Spleen (tissue), 11 donors: ENCODE data around the gene GABRB1. TPM values are rescaled to one million over a fixed set of nuclear protein-coding genes. Genes with fewer than 3 reads are reported as not detected.

Experiments used
- DNase-seq: peaks from one replicate; pipeline ENCODE4 v3.0.0-alpha.2; 2020
- H3K27ac ChIP-seq, 8 donors: fragments of 200-600 bp; sonication (generic) in 7 of 8; 1 replicate in 4 of 8; 2 replicates in 4 of 8; pipeline versions ENCODE4 v1.5.0 to v1.8.0; 2016 to 2021; ENCODE audit warnings: inconsistent platforms in 4 of 8, mild to moderate bottlenecking in 4 of 8, moderate library complexity in 1 of 8
- H3K27me3 ChIP-seq, 7 donors: fragments of 200-600 bp; sonication (generic) in 6 of 7; replicated peaks in 1 of 7; 1 replicate in 4 of 7; 2 replicates in 3 of 7; pipeline versions ENCODE4 v1.5.0 to v1.8.0; 2016 to 2021; ENCODE audit warnings: inconsistent platforms in 3 of 7, mild to moderate bottlenecking in 1 of 7
- H3K36me3 ChIP-seq, 6 donors: fragments of 200-600 bp; sonication (generic) in 5 of 6; 1 replicate in 4 of 6; 2 replicates in 2 of 6; pipeline versions ENCODE4 v1.5.0 to v1.8.0; 2016 to 2021; ENCODE audit warnings: inconsistent platforms in 2 of 6
- H3K4me1 ChIP-seq, 6 donors: fragments of 200-600 bp; sonication (generic) in 5 of 6; 1 replicate in 3 of 6; 2 replicates in 3 of 6; pipeline versions ENCODE4 v1.5.0 to v1.8.0; 2016 to 2021; ENCODE audit warnings: inconsistent platforms in 3 of 6
- H3K4me3 ChIP-seq, 8 donors: fragments of 200-600 bp; sonication (generic) in 7 of 8; 1 replicate in 4 of 8; 2 replicates in 4 of 8; pipeline versions ENCODE4 v1.5.0 to v1.8.0; 2016 to 2021; ENCODE audit warnings: inconsistent platforms in 4 of 8, mild to moderate bottlenecking in 4 of 8, moderate library complexity in 2 of 8
- H3K9me3 ChIP-seq, 8 donors: fragments of 200-600 bp; sonication (generic) in 7 of 8; 1 replicate in 4 of 8; 2 replicates in 4 of 8; pipeline versions ENCODE4 v1.5.0 to v1.8.0; 2016 to 2021; ENCODE audit warnings: inconsistent platforms in 4 of 8
- CTCF ChIP-seq, 11 experiments: fragments of 200-600 bp in 7 of 11; fragments of 450-650 bp in 4 of 11; sonication (generic) in 4 of 11; IDR thresholded peaks in 8 of 11; conservative IDR thresholded peaks in 3 of 11; 1 replicate in 7 of 11; 2 replicates in 4 of 11; pipeline versions ENCODE4 v1.4.0 to v1.8.0; 2016 to 2021; ENCODE audit warnings: antibody characterized with exemption in 11 of 11, inconsistent platforms in 4 of 11, mild to moderate bottlenecking in 1 of 11
- POLR2A ChIP-seq, 3 donors: fragments of 450-650 bp; IDR thresholded peaks; one replicate each; pipeline ENCODE4 v1.5.1; 2017; ENCODE audit warnings: antibody characterized with exemption in 3 of 3, mild to moderate bottlenecking in 1 of 3
- POLR2AphosphoS5 ChIP-seq, 3 donors: sonication (generic); formaldehyde crosslinking; IDR thresholded peaks; one replicate each; pipeline ENCODE4 v1.5.1; 2017; ENCODE audit warnings: antibody characterized with exemption in 3 of 3
- WGBS, 5 donors: extraction: QIAGEN DNeasy Blood & Tissue Kit in 3 of 5; methylation state at CpG; one replicate each; pipeline versions ENCODE4 v1.1.5 to v1.1.7; 2013 to 2018; 5-methylcytosine and 5-hydroxymethylcytosine counted together
- intact Hi-C: fragments of 100-400 bp; cut with DNase I; formaldehyde crosslinking; loops from one replicate; pipeline ENCODE4 v1.15.0; 2023; ENCODE audit warnings: low total_unique reads
- polyA plus RNA-seq, 3 donors: library from polyadenylated mRNA; stranded (reverse); fragments of 200-250 nt; gene quantifications; one replicate each; pipeline ENCODE4 v1.2.1, GENCODE V29; 2013
- total RNA-seq, 7 donors: library from RNA; depleted of rRNA in 3 of 7; stranded (reverse); fragments of >200 nt in 3 of 7; fragmentation: NEBNext Ultra II Directional in 4 of 7; extraction: Animal tissue kit (Norgen Biotek cat#: 25700) in 4 of 7; gene quantifications; one replicate each; pipeline versions ENCODE4 v1.1.0 to v1.2.1, GENCODE V29; 2016 to 2021
- donor health status: healthy with polysubstance abuse.
- donor health status: DM: no; HTN: no; CAD: no; lungs with moderate emphysema.
- donor health status: DM: no; HTN: no; CAD: no.
- donor health status: Bipolar disorder and iron deficiency.
- donor health status: healthy.
- donor health status: DM: no; HTN: no; CAD: no.
- donor health status: DM: yes; HTN: yes; CAD: no.

Gene GABRB1
- total and polyA plus RNA-seq, 10 donors, result not detected

- H3K4me1 ChIP-seq, result peaks cover 0 to 23% (median 16%) of the 10 kb centered on the region in 6 donors
- TF ChIP-seq POLR2A (IDR thresholded peaks at IDR 0.05) (no peak), CTCF (IDR thresholded peaks at IDR 0.05 in 8 of 11, conservative IDR thresholded peaks at IDR 0.05 in 3 of 11) (peak in 8 of 11 experiments; percentile 18 to 61 (median 51))
- peak overlapping the region; percentile 15 to 66 (median 32) for H3K4me3 ChIP-seq
- 3 to 8% (median 4%) methylated on average over 33 to 47 of the region's 47 CpGs for WGBS, 5 donors
- intact Hi-C loops, result no loop called here
- H3K27ac ChIP-seq, result no peak overlapping the region
- H3K27me3 ChIP-seq, result peaks cover 0 to 53% (median 28%) of the 10 kb centered on the region in 7 donors
- H3K36me3 ChIP-seq, result no peaks in the 10 kb centered on the region
- peak; percentile 73 for DNase-seq
- H3K9me3 ChIP-seq, result no peaks in the 10 kb centered on the region
Measured at GRCh38 chr4:47032405-47033106, 1.2 kb downstream of the GABRB1 start.

GRCh38 chr4:47038263-47038662, 6.9 kb downstream of the GABRB1 start:
- Histone ChIP-seq H3K27me3 (peaks cover 0 to 18% (median under 1%) of the 10 kb centered on the region in 7 donors), H3K9me3 (no peaks in the 10 kb centered on the region), H3K27ac (no peak overlapping the region), H3K4me3 (no peak overlapping the region), H3K36me3 (no peaks in the 10 kb centered on the region), H3K4me1 (peaks cover 0 to under 1% (median 0%) of the 10 kb centered on the region in 6 donors)
- WGBS, 5 donors, result 86 to 95% (median 92%) methylated on average over 1 of the region's 1 CpG
- intact Hi-C loops, result no loop called here
- DNase-seq, result no peak
- TF ChIP-seq CTCF (IDR thresholded peaks at IDR 0.05 in 8 of 11, conservative IDR thresholded peaks at IDR 0.05 in 3 of 11) (no peak), POLR2A (IDR thresholded peaks at IDR 0.05) (no peak), POLR2AphosphoS5 (IDR thresholded peaks at IDR 0.05) (no peak)

GRCh38 chr4:47040828-47041227, 9.5 kb downstream of the GABRB1 start:
- Histone ChIP-seq H3K4me1 (no peaks in the 10 kb centered on the region), H3K4me3 (no peak overlapping the region), H3K27ac (no peak overlapping the region), H3K9me3 (no peaks in the 10 kb centered on the region), H3K36me3 (no peaks in the 10 kb centered on the region), H3K27me3 (no peaks in the 10 kb centered on the region)
- TF ChIP-seq POLR2AphosphoS5 (IDR thresholded peaks at IDR 0.05) (no peak), POLR2A (IDR thresholded peaks at IDR 0.05) (no peak), CTCF (IDR thresholded peaks at IDR 0.05 in 8 of 11, conservative IDR thresholded peaks at IDR 0.05 in 3 of 11) (no peak)
- intact Hi-C loops, result no loop called here
- 75 to 94% (median 90%) methylated on average over 3 of the region's 3 CpGs for WGBS, 5 donors
- no peak for DNase-seq

GRCh38 chr4:47043821-47044220, 12.5 kb downstream of the GABRB1 start:
- H3K4me1 ChIP-seq, result no peaks in the 10 kb centered on the region
- no peaks in the 10 kb centered on the region for H3K9me3 ChIP-seq
- WGBS, 5 donors, result 55 to 75% (median 63%) methylated on average over 3 of the region's 3 CpGs
- no peak overlapping the region for H3K27ac ChIP-seq
- intact Hi-C loops, result no loop called here
- no peaks in the 10 kb centered on the region for H3K27me3 ChIP-seq
- no peaks in the 10 kb centered on the region for H3K36me3 ChIP-seq
- no peak overlapping the region for H3K4me3 ChIP-seq
- no peak for DNase-seq
- TF ChIP-seq POLR2A (IDR thresholded peaks at IDR 0.05) (no peak), POLR2AphosphoS5 (IDR thresholded peaks at IDR 0.05) (no peak), CTCF (IDR thresholded peaks at IDR 0.05 in 8 of 11, conservative IDR thresholded peaks at IDR 0.05 in 3 of 11) (no peak)
